ENCODE data around the gene HOXA6. TPM values are rescaled to one million over a fixed set of nuclear protein-coding genes. Genes with fewer than 3 reads are reported as not detected.

Gene HOXA6
- total RNA-seq, 4 donors from 2014 or later, result 0.26 to 1.3 TPM; not detected in 2

DNA sequence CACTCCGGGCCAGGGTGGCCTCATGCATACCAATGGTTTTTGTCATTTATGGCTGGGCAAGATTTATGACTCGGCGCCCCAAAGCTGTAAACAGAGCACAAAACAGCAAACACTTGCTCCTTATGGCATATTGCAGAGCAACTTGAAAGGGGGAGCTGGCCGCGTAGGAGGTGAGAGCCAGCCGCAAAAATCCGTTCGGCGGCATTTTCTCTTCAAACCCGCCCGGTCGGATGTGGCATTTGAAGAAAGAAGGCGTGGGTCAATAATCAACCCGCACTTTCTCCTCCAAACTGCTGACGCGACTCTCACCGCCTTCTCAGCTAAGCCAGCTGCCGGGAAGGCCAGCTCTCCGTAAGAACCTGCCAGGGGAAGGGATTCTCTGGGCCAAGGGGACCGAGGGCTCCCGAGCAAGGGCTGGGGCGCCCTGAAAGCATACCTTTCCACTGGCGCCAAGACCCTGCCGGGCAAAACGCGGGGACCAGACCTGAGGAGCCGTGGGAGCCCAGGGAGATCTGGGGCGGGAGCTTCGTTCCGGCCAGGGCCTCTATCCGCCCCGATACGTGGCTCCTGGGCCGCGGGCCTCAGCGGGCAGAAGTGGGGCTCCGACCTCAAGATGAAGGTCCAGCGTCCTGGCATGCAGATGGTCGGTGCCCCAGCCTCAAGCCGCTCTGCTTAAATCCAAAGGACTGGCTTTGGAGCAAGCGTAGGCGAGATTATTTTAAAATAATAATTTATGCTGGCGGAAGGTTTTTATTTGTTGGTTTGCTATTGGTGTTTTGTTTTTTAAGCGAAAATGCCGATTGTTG is 32.1 kb downstream of the HOXA6 start:
- no peak for DNase-seq
- H3K27ac ChIP-seq, result peak overlapping the region; percentile 96 to 99 (median 99)
- intact Hi-C loops (cut with DNase I), result no loop called here
- peak overlapping the region; percentile 70 to 91 (median 78) for H3K4me3 ChIP-seq
- 30 to 32% methylated on average over 20 to 32 of the region's 45 CpGs for WGBS, 2 donors
- H3K27me3 ChIP-seq, result no peaks in the 10 kb centered on the region
- no peaks in the 10 kb centered on the region for H3K36me3 ChIP-seq
- H3K4me1 ChIP-seq, result peaks cover 25 to 74% (median 47%) of the 10 kb centered on the region in 3 donors
- peak in 2 of 4 donors; percentile 36 to 65 for TF ChIP-seq POLR2A (IDR thresholded peaks at IDR 0.05)
- TF ChIP-seq, protein P1, sequence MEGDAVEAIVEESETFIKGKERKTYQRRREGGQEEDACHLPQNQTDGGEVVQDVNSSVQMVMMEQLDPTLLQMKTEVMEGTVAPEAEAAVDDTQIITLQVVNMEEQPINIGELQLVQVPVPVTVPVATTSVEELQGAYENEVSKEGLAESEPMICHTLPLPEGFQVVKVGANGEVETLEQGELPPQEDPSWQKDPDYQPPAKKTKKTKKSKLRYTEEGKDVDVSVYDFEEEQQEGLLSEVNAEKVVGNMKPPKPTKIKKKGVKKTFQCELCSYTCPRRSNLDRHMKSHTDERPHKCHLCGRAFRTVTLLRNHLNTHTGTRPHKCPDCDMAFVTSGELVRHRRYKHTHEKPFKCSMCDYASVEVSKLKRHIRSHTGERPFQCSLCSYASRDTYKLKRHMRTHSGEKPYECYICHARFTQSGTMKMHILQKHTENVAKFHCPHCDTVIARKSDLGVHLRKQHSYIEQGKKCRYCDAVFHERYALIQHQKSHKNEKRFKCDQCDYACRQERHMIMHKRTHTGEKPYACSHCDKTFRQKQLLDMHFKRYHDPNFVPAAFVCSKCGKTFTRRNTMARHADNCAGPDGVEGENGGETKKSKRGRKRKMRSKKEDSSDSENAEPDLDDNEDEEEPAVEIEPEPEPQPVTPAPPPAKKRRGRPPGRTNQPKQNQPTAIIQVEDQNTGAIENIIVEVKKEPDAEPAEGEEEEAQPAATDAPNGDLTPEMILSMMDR (IDR thresholded peaks at IDR 0.05), result no peak
- H3K9me3 ChIP-seq, result no peaks in the 10 kb centered on the region

DNA sequence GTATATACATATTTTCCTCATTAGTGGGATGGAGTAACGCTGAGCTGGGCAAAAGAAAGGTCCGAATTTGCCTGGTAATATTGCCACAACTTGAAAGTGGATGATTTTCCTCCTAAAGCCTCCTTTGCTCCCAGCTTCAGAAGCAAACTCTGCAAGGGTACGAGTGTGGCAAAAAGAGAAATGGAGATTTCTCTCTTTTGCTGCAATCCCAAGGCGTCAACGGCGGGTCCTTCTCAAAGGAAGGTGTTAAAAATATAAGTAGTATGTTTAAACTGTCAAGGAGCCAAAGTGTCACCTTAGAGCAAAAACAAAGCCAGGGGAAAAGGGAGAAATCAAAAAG is 32.7 kb downstream of the HOXA6 start:
- WGBS, 2 donors, result 27 to 29% methylated on average over 6 of the region's 6 CpGs
- TF ChIP-seq, protein P1 (IDR thresholded peaks at IDR 0.05), result no peak
- TF ChIP-seq POLR2A (IDR thresholded peaks at IDR 0.05), result no peak
- Histone ChIP-seq H3K27me3 (no peaks in the 10 kb centered on the region), H3K36me3 (no peaks in the 10 kb centered on the region), H3K4me1 (peaks cover 28 to 74% (median 47%) of the 10 kb centered on the region in 3 donors), H3K27ac (peak overlapping the region; percentile 96 to 99 (median 99)), H3K4me3 (peak overlapping the region; percentile 70 to 91 (median 78)), H3K9me3 (no peaks in the 10 kb centered on the region)
- intact Hi-C loops (cut with DNase I), result no loop called here
- DNase-seq, result no peak

DNA sequence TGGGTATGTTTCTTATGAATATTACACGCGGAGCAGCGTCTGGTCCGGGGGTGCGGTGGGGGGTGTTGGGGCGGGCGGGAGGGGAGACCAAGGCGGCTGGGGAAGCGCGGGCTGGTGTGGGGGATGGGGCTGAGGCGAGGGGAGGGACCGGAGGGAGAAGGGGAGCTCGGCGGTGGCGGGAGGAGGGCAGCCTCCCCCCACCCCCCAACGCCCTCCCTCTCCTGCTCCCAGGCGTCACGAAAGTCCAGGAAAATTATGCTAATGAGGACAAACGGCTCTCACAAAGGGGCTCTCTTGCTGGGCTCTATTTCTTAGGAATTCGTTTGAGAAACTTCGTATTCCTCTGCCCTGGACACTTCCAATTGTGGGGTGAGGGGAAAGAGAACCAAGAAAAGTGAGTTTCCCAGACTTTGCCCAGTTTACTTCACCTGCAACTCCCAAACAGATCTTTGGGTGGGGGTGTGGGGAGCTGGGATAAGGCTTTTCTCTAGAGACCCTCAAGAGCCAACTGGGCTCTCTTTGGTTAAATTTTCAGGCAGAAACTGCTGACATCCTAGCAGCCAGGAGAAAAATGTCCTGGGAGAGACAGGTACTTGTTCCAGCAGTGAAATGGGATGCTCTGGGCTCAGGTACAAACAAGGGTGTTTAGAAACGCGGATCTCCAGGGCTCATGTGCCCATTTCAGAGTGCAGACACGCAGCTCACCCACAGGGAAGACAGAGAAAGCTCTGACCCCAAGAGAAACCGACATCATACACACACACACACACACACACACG is 33.4 kb downstream of the HOXA6 start:
- Histone ChIP-seq H3K27ac (peak overlapping the region; percentile 96 to 99 (median 99)), H3K27me3 (no peaks in the 10 kb centered on the region), H3K9me3 (no peaks in the 10 kb centered on the region), H3K4me3 (peak overlapping the region; percentile 70 to 91 (median 78)), H3K4me1 (peaks cover 22 to 74% (median 48%) of the 10 kb centered on the region in 3 donors), H3K36me3 (no peaks in the 10 kb centered on the region)
- 8 to 12% methylated on average over 7 of the region's 26 CpGs for WGBS, 2 donors
- TF ChIP-seq, protein P1 (IDR thresholded peaks at IDR 0.05), result no peak
- TF ChIP-seq POLR2A (IDR thresholded peaks at IDR 0.05), result peak in 1 of 4 donors; percentile 21
- intact Hi-C loops (cut with DNase I), result no loop called here
- DNase-seq, result no peak

DNA sequence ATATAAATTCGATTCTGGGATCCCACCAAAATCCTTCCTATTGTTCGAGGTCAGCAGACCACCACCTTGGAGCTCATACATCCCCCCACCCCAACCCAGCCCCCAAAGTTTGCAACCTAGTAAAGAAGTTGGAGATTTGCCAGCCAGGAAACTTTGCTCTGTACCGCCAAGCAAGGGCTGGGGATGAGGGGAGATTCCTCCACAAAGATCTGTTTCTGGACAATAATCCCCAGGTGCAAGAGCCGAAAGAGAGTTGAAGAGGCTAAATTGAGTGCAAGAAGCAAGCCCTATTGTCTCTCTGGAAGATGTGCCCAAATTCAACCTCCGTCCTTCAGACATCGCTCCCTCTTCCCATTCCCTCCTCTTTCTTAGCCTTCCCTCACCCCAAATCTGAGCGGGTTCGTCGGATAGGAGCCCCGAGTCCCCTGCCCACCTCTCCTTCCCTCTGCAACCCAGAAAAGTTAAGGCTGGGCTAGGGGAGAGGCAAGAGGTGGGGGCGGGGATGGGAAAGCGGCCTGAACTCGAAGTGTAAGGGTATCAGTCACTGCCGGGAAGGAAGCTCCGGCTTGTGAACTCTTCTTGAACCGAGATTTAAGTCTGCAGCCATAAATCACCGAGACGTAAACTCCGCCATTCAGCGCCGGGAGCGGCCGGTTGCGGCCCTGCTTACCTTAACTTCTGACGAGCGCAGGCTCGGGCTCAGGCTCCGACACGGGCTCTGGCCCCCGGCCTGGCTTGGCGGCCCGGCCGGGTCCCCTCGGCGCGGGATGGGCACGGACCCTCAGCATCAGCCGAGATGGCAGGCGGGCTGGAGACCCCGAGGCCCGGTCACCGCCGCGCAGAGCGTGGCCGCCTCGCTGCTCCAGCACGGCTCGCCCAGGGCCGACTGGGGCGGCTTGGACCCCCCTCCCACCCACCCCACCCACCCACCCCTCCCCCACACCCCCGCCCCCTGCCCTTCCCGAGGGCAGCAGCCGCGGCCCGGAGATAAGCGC is 34.3 kb downstream of the HOXA6 start:
- Histone ChIP-seq H3K27ac (peak overlapping the region; percentile 96 to 99 (median 99)), H3K4me1 (peaks cover 20 to 74% (median 47%) of the 10 kb centered on the region in 3 donors), H3K9me3 (no peaks in the 10 kb centered on the region), H3K36me3 (no peaks in the 10 kb centered on the region), H3K4me3 (peak overlapping the region; percentile 70 to 91 (median 78)), H3K27me3 (no peaks in the 10 kb centered on the region)
- DNase-seq, result no peak
- 12 to 30% methylated on average over 12 to 19 of the region's 57 CpGs for WGBS, 2 donors
- intact Hi-C loops (cut with DNase I), result no loop called here
- TF ChIP-seq POLR2A (IDR thresholded peaks at IDR 0.05), result peak in 2 of 4 donors; percentile 67 to 75
- TF ChIP-seq, protein P1 (IDR thresholded peaks at IDR 0.05), result no peak

Data from esophagus squamous epithelium (tissue), 5 donors.